ENCODE data around the gene INPP5E. TPM values are rescaled to one million over a fixed set of nuclear protein-coding genes. Genes with fewer than 3 reads are reported as not detected.

INPP5E gene
- total RNA-seq, 1 donor from 2014 or later = 4.8 TPM

DNA sequence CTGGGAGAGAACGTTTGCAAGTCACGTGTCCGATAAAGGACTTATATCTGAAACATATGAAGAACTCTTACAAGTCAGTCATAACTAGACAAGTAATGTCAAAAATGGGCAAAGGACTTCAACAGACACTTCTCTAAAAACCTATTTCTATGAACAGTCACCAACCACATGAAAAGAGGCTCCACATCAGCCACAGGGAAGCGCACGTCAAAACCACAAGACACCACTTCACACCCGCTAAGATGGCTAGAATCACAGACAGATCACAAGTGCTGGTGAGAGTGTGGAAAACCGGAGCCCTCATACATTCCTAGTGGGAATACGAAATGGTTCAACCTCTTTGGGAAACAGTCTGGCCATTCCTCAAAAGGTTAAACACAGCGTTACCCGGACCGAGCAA is 54.6 kb downstream of the INPP5E start:
- no peak for DNase-seq

- DNase-seq = no peak
Measured at GRCh38 chr9:136383436-136383835, 56.2 kb downstream of the INPP5E start.

GRCh38 chr9:136381966-136382513 is 57.6 kb downstream of the INPP5E start:
- DNase-seq = no peak

DNA sequence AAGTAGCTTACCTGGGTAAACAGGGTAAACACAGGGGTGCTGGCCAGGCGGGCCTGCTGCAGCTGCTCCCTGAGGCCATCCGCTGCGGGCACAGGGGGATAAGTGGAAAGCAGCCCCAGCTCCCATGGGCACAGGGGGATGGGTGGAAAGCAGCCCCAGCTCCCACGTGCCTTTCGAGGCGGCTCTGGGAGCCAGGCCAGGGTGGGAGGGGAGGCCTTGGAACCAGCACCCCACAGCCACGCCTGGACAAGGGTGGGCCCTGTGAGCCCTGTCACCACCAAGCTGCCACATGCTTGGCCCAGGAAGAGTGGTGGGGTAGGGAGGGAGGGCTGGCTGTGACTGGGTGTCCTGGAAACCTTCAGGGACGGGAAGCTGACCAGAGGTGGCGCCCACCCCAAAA is 58.3 kb downstream of the INPP5E start:
- no peak for DNase-seq

DNA sequence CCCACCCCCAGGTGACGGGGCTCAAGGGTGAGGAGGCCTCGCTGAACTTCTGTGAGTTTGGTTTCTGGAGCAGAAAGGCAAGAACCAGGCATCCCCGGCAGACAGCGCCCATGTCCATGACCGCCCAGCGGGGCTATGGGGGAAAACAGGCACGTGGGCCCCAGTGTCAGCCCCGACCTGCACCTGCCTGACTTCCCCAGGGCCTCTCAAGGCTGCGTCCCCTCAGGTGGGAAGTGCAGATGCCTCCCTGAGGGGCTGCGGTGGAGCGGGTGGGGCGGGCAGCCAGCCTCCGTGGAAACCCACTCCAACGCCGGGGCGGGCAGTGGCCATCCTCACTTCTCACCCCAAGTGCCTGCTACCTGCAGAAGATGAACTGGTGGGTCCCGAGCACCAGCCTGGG is 59.3 kb downstream of the INPP5E start:
- DNase-seq = no peak

GRCh38 chr9:136379891-136380290 is 59.8 kb downstream of the INPP5E start:
- no peak for DNase-seq

GRCh38 chr9:136379401-136379800 is 60.2 kb downstream of the INPP5E start:
- no peak for DNase-seq

DNA sequence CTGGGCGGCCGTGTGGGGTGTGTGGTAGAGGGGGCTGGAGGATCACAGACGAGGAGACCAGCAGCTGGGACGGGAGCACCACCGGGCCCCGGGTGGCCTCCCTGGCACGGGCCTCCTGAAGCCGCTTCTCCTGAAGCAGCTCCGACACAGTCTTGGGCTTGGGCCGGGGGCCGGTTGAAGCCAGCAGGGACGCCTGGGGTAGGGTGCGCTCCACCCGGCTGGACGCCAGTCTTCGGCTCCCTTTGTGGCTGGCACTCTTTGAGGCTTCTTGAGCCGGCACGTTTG is 60.7 kb downstream of the INPP5E start:
- no peak for DNase-seq

Other genes starting within 250 kb of the INPP5E start
- 0.10 TPM for gene LHX3, start 234.7 kb downstream of the INPP5E start, total RNA-seq
- gene QSOX2, start 194.0 kb downstream of the INPP5E start, total RNA-seq = 7.8 TPM
- 0.10 TPM for gene CCDC187, start 135.8 kb downstream of the INPP5E start, total RNA-seq
- 18.6 TPM for gene GPSM1, start 112.3 kb downstream of the INPP5E start, total RNA-seq
- gene DNLZ, start 76.1 kb downstream of the INPP5E start, total RNA-seq = 5.1 TPM
- gene CARD9, start 66.2 kb downstream of the INPP5E start, total RNA-seq = 3.0 TPM
- gene SNAPC4, start 39.7 kb downstream of the INPP5E start, total RNA-seq = 5.7 TPM
- 21.4 TPM for gene ENTR1, start 29.2 kb downstream of the INPP5E start, total RNA-seq
- 26.2 TPM for gene PMPCA, start 29.2 kb downstream of the INPP5E start, total RNA-seq
- 26.5 TPM for gene SEC16A, start 43.2 kb upstream of the INPP5E start, total RNA-seq
- 47.7 TPM for gene NOTCH1, start 106.2 kb upstream of the INPP5E start, total RNA-seq
- gene EGFL7, start 223.1 kb upstream of the INPP5E start, total RNA-seq = 29.0 TPM
- gene AGPAT2, start 247.6 kb upstream of the INPP5E start, total RNA-seq = 45.4 TPM